Progenitor cell of endocrine pancreas (in vitro differentiated cells): Measurements from ENCODE around the gene CATSPERD. TPM values are rescaled to one million over a fixed set of nuclear protein-coding genes. Genes with fewer than 3 reads are reported as not detected.
A peak's percentile ranks its signal among the peaks of the same experiment; 100 is the strongest.

Experiments
- DNase-seq: peaks from one replicate; pipeline ENCODE4 v3.0.0; 2021; ENCODE audit warnings: low spot score; ENCODE audit not compliant: unreplicated experiment
- H3K27ac Mint-ChIP-seq: 2 replicates; pipeline ENCODE4 v1.8.0; 2021; ENCODE audit warnings: mild to moderate bottlenecking, moderate library complexity, mixed read lengths
- H3K27me3 Mint-ChIP-seq: 2 replicates; pipeline ENCODE4 v1.8.0; 2021; ENCODE audit warnings: mixed read lengths
- H3K36me3 Mint-ChIP-seq: 2 replicates; pipeline ENCODE4 v1.8.0; 2022; ENCODE audit warnings: mixed read lengths; ENCODE audit not compliant: insufficient read depth
- H3K4me1 Mint-ChIP-seq: 2 replicates; pipeline ENCODE4 v1.8.0; 2021; ENCODE audit warnings: low read depth, mixed read lengths
- H3K4me3 Mint-ChIP-seq: 2 replicates; pipeline ENCODE4 v1.8.0; 2021; ENCODE audit warnings: low read depth, mild to moderate bottlenecking, moderate library complexity, mixed read lengths
- H3K9me3 Mint-ChIP-seq: 2 replicates; pipeline ENCODE4 v1.8.0; 2021; ENCODE audit warnings: low read depth, mixed read lengths
- CTCF ChIP-seq: fragments of 200-600 bp; sonication (generic); IDR thresholded peaks from one replicate; pipeline ENCODE4 v1.5.0; 2021; ENCODE audit warnings: antibody characterized with exemption, mild to moderate bottlenecking; ENCODE audit not compliant: unreplicated experiment
- total RNA-seq: library from RNA; stranded (reverse); gene quantifications from 2 replicates; pipeline ENCODE4 v1.2.1, GENCODE V29; 2021

Gene CATSPERD
- total RNA-seq, 1 donor from 2014 or later = not detected

GRCh38 chr19:5691822-5692722, 28.4 kb upstream of the CATSPERD start:
- H3K4me1 Mint-ChIP-seq = peaks cover 9% of the 10 kb centered on the region
- no peaks in the 10 kb centered on the region for H3K27me3 Mint-ChIP-seq
- H3K36me3 Mint-ChIP-seq = peaks cover 5% of the 10 kb centered on the region
- peak overlapping the region; percentile 99 for H3K4me3 Mint-ChIP-seq
- DNase-seq = no peak
- peak overlapping the region; percentile 90 for H3K27ac Mint-ChIP-seq
- no peaks in the 10 kb centered on the region for H3K9me3 Mint-ChIP-seq
- no peak for TF ChIP-seq CTCF

GRCh38 chr19:5692723-5693194, 27.7 kb upstream of the CATSPERD start:
- H3K27me3 Mint-ChIP-seq = no peaks in the 10 kb centered on the region
- H3K36me3 Mint-ChIP-seq = peaks cover 5% of the 10 kb centered on the region

GRCh38 chr19:5693195-5694166, 27.0 kb upstream of the CATSPERD start:
- no peak for TF ChIP-seq CTCF
- H3K4me1 Mint-ChIP-seq = peaks cover 9% of the 10 kb centered on the region
- DNase-seq = no peak
- no peaks in the 10 kb centered on the region for H3K27me3 Mint-ChIP-seq
- H3K36me3 Mint-ChIP-seq = peaks cover under 1% of the 10 kb centered on the region
- no peak overlapping the region for H3K4me3 Mint-ChIP-seq
- no peak overlapping the region for H3K27ac Mint-ChIP-seq
- H3K9me3 Mint-ChIP-seq = no peaks in the 10 kb centered on the region

More at GRCh38 chr19:5692723-5693194, 27.7 kb upstream of the CATSPERD start:
- peak overlapping the region; percentile 90 for H3K27ac Mint-ChIP-seq
- H3K9me3 Mint-ChIP-seq = no peaks in the 10 kb centered on the region
- H3K4me1 Mint-ChIP-seq = peaks cover 9% of the 10 kb centered on the region
- no peak for TF ChIP-seq CTCF
- DNase-seq = no peak
- peak overlapping the region; percentile 99 for H3K4me3 Mint-ChIP-seq

- Mint-ChIP-seq H3K9me3 (no peaks in the 10 kb centered on the region), H3K27me3 (no peaks in the 10 kb centered on the region), H3K27ac (peak overlapping the region; percentile 74), H3K4me3 (no peak overlapping the region), H3K36me3 (peaks cover 5% of the 10 kb centered on the region), H3K4me1 (peaks cover 9% of the 10 kb centered on the region)
- TF ChIP-seq CTCF = no peak
- no peak for DNase-seq
Measured at GRCh38 chr19:5694167-5694955, 26.1 kb upstream of the CATSPERD start.
